Progenitor cell of endocrine pancreas (in vitro differentiated cells): ENCODE measurements around the gene METTL22. TPM values are rescaled to one million over a fixed set of nuclear protein-coding genes. Genes with fewer than 3 reads are reported as not detected.

Source experiments
- DNase-seq: peaks from one replicate; pipeline ENCODE4 v3.0.0; 2021; ENCODE audit warnings: low spot score; ENCODE audit not compliant: unreplicated experiment
- H3K27ac Mint-ChIP-seq: 2 replicates; pipeline ENCODE4 v1.8.0; 2021; ENCODE audit warnings: mild to moderate bottlenecking, moderate library complexity, mixed read lengths
- H3K27me3 Mint-ChIP-seq: 2 replicates; pipeline ENCODE4 v1.8.0; 2021; ENCODE audit warnings: mixed read lengths
- H3K36me3 Mint-ChIP-seq: 2 replicates; pipeline ENCODE4 v1.8.0; 2022; ENCODE audit warnings: mixed read lengths; ENCODE audit not compliant: insufficient read depth
- H3K4me1 Mint-ChIP-seq: 2 replicates; pipeline ENCODE4 v1.8.0; 2021; ENCODE audit warnings: low read depth, mixed read lengths
- H3K4me3 Mint-ChIP-seq: 2 replicates; pipeline ENCODE4 v1.8.0; 2021; ENCODE audit warnings: low read depth, mild to moderate bottlenecking, moderate library complexity, mixed read lengths
- H3K9me3 Mint-ChIP-seq: 2 replicates; pipeline ENCODE4 v1.8.0; 2021; ENCODE audit warnings: low read depth, mixed read lengths
- CTCF ChIP-seq: fragments of 200-600 bp; sonication (generic); IDR thresholded peaks from one replicate; pipeline ENCODE4 v1.5.0; 2021; ENCODE audit warnings: antibody characterized with exemption, mild to moderate bottlenecking; ENCODE audit not compliant: unreplicated experiment
- total RNA-seq: library from RNA; stranded (reverse); gene quantifications from 2 replicates; pipeline ENCODE4 v1.2.1, GENCODE V29; 2021

Gene METTL22
- total RNA-seq, 1 donor from 2014 or later = 56.5 TPM

GRCh38 chr16:8697965-8698364 is 76.5 kb downstream of the METTL22 start:
- Mint-ChIP-seq H3K9me3 (no peaks in the 10 kb centered on the region), H3K4me3 (no peak overlapping the region), H3K27ac (no peak overlapping the region), H3K36me3 (peaks cover 8% of the 10 kb centered on the region), H3K27me3 (no peaks in the 10 kb centered on the region), H3K4me1 (no peaks in the 10 kb centered on the region)
- TF ChIP-seq CTCF = no peak
- DNase-seq = no peak

Other genes with a start within 250 kb of the METTL22 start
- gene TMEM114, start 31.2 kb upstream of the METTL22 start, total RNA-seq = 1.8 TPM in 2 replicates
- 24.7 and 26.7 TPM in 2 replicates for gene ABAT, start 52.9 kb downstream of the METTL22 start, total RNA-seq
- 10.8 and 11.1 TPM in 2 replicates for gene TMEM186, start 175.9 kb downstream of the METTL22 start, total RNA-seq
- gene PMM2, start 176.1 kb downstream of the METTL22 start, total RNA-seq = 26.5 and 30.3 TPM in 2 replicates
- gene CARHSP1, start 247.3 kb downstream of the METTL22 start, total RNA-seq = 117 and 122 TPM in 2 replicates